Measurements from ENCODE around the gene PIK3CD. TPM values are rescaled to one million over a fixed set of nuclear protein-coding genes. Genes with fewer than 3 reads are reported as not detected.

Gene PIK3CD
- 5.4 and 8.5 TPM in 2 replicates for total RNA-seq (2014; rRNA removed; shearing (Covaris generic))

DNA sequence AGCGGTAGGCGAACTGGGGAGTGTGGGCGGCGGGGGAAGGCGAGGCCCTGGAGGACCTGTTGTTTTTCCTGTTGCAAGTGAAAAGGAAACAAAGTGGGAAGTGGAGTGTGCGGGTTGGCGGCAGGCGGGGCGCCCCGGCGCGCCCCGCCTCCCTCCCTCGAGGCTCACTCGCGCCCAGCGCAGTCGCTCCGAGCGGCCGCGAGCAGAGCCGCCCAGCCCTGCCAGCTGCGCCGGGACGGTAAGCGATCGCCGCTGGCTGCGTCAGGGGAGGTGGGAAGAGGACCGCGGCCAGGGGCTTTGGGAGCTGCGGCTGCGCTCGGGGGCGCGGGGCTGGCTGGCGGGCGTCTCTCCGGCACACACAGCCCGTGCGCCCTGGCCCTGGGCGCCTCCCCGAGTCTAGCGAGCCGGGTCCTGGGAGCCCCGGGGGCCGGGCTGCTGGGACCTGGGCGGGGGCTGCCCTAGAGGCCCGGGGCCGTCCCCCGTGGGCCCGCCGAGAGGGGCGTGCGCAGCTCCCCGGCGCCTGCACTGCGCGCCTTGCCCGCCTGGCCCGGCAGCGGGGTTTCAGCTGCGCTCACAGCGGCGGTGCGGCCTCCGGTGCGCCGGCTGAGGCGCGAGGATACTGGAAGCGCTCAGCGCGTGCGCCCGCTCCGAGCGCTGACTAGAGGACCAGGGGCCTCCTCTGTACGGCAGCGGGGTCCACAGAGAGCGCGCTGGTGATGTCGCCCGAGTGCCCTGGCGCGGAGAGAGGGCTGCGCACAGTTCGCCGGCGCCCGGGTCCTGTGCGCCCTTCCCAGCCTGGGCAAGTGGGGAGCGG is at the start of gene PIK3CD:
Gene PIK3CD, plus strand, starts transcription at position 167 of the 814 bp plus-strand sequence. CDS start 58,725 bp downstream, outside the sequence.
- DNase-seq (ENCODE audit: low read depth): peak; percentile 29

DNA sequence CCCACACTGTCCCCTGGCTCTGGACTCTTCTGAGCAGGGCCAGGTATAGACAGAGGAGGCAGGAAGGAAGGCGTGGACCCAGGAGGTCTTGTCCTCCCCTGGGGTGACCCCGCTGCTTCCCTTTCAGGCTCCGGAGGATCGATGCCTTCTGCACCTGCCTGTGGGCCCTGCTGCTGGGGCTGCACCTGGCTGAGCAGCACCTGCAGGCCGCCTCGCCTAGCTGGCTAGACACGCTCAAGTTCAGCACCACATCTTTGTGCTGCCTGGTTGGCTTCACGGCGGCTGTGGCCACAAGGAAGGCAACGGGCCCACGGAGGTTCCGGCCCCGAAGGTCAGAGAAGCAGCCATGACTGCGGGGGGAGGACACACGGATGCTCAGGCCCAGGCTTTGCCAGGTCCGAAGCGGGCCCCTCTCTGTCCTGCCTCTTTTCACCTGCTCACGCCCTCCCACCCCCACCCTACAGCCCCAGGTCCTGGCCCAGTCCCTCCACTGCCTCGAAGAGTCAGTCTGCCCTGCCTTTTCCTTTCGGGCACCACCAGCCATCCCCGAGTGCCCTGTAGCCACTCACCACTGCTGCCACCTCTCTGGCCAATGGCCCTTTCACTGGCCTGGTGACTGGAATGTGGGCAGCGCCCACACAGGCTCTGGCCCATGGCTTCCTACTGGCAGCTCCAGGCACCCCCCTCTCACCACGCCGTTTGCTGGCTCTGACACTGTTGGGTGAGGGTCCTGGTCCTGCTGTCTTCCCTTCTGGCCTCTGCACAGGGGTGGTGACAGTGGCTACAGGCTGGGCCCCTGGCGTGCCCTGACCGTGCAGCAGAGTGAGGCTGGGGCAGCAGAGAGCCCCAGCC is 49.4 kb upstream of the PIK3CD start:
- DNase-seq (ENCODE audit: low read depth): no peak

- DNase-seq (ENCODE audit: low read depth): no peak
Measured at GRCh38 chr1:9602794-9603167, 48.8 kb upstream of the PIK3CD start.

- no peak for DNase-seq (ENCODE audit: low read depth)
Measured at GRCh38 chr1:9603307-9603706, 48.2 kb upstream of the PIK3CD start.

DNA sequence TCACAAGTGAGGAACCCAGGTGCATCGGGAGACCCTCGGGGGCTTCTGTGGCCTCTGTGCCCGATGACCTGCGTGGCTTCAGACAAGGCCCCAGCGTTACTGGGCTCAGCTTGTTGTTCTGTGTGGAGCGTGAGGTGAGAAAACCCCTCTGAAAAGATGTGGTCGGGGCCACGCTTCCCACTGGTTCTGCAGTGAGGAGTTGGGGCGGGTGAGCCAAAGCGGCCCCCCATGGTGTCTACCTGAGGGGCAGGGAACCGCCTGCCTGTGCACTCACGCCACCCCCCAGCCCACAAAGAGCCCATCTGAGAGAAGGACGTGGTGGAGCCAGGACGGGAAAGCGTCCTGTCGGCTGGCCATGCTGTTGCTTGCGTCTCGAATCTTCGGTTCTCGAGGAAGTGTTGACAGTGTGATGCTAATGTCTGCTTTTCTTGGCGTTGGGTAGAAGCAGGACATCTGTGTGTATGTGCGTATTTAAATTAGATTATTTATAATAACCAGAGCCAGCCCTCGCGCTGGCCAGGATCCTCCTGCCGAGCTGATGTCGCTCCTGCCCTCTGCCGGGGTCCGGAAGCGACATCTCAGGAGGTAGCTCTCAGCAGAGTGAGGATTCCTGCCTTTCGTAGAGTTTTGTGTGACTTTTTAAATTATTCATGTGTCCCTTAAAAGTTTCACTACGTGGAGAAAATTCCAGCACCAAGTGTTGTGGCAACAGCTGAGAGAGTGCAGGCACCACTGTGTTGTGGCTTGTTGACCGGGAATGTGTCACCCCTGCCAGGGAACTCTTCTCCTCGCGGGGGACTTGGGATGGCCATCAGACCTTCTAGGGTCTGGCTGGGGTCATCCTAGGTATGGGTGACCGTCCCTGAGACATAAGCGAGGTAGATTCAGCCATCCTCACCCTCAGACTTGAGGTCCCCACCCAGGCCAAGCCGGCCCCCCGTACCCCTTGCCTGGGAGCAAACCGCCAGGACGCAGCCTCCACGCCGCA is 47.5 kb upstream of the PIK3CD start:
- DNase-seq (ENCODE audit: low read depth): no peak

- DNase-seq (ENCODE audit: low read depth): no peak
Measured at GRCh38 chr1:9604836-9605235, 46.7 kb upstream of the PIK3CD start.

DNA sequence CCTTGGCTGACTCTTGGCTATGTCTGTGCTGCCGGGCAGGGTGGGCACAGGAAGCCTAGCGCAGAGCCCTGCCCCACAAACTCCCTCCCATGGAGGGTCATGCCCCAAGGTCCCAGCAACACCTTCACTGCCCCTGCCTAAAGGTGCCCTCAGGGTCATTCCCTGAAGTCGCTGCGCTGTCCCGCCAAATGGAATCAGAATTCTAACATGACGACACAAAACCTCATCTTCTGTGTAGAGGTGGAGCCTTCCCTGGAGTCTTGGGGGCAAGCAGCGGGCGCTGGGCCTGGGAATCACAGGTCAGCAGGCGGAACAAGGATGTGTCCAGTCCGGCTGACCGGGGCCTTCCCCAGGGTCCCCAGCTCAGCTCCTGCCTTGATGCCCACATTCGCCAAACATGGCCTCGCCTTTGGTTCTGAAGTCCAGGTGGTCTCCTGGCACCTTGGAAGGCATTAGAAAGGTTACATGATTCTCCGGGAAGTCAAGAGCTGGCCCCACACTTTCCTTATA is 45.5 kb upstream of the PIK3CD start:
- DNase-seq (ENCODE audit: low read depth): no peak

DNA sequence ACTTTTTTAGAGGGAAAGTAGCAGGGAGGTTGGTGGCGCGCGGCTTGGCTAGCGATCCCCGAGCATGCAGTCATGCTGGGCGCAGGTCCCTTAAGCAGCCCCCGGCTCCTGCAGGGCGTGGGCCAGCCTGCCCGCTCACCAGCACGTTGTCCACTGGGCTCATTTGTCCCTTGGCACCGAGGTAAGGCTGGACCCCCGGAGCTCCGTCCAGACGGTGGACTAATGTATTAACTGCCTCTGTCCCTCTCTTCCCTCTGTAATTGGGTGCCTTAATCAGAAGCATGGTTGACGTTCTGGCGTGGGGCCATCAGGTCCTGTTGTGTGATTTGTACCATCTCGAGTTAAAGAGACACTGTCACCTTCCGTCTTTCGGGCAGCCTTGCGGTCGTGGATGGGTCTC is 45.1 kb upstream of the PIK3CD start:
- no peak for DNase-seq (ENCODE audit: low read depth)

- no peak for DNase-seq (ENCODE audit: low read depth)
Measured at GRCh38 chr1:9606948-9607347, 44.6 kb upstream of the PIK3CD start.

GRCh38 chr1:9607352-9607751 is 44.2 kb upstream of the PIK3CD start:
- no peak for DNase-seq (ENCODE audit: low read depth)

- no peak for DNase-seq (ENCODE audit: low read depth)
Measured at GRCh38 chr1:9609998-9610397, 41.5 kb upstream of the PIK3CD start.

- DNase-seq (ENCODE audit: low read depth): no peak
Measured at GRCh38 chr1:9610548-9610947, 41.0 kb upstream of the PIK3CD start.

DNA sequence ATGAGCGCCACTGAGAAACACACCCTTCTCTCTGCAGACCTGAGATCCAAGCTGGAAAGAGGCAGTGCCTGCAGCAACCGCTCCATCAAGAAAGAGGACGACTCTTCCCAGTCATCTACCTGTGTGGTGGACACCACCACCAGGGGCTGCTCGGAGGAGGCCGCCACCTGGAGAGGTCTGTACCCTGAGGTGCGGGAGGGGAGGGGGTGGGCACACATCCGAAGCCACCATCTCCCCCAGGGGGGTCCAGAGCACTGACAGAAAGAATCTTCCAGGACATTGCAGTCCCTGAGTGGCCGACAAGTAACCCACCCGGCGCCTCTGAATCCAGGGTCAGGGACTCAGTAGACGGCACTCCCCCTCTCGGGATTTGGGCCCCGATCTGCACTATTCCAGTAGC is 39.8 kb upstream of the PIK3CD start:
- no peak for DNase-seq (ENCODE audit: low read depth)

- DNase-seq (ENCODE audit: low read depth): peak; percentile 62
Measured at GRCh38 chr1:9612162-9612845, 39.2 kb upstream of the PIK3CD start.

- no peak for DNase-seq (ENCODE audit: low read depth)
Measured at GRCh38 chr1:9612871-9613624, 38.5 kb upstream of the PIK3CD start.

- DNase-seq (ENCODE audit: low read depth): no peak
Measured at GRCh38 chr1:9613625-9614299, 37.8 kb upstream of the PIK3CD start.

DNA sequence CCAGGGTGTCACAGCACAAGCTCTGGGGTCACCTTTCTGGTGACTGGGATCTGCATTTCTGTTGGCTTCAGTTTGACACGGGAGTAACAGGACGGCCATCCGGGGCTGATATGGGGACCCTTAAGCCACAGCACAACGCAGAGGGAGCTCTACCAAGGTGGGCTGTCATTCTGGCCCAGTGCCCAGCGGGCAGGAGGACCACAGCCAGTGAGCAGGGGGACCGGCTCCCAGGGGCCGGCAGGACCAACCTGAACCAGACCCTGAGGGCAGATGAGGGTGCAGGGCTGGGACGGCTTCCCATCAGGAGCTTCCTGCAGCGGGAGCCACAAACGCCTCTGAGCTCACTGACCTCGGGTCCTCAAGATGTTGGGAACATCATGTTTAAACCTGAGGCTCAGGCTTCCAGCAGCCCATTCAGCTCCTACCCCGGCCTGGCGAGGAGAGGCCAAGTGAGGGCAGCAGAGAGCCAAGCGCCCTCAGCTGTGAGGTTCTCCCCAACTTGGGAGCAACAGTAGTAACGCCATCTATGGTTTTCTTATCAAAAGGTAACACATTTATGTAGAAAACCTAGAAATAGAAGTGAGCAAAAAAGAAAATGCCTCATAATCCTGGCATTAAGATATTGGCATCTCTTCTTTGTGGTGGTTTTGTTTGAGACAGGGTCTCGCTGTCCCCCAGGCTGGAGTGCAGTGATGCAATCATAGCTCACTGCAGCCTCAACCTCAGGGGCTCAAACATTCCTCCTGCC is 36.0 kb upstream of the PIK3CD start:
- peak; percentile 59 for DNase-seq (ENCODE audit: low read depth)

GRCh38 chr1:9618909-9619679 is 32.4 kb upstream of the PIK3CD start:
- no peak for DNase-seq (ENCODE audit: low read depth)
